CD8-positive, alpha-beta memory T cell (primary cell): ENCODE measurements around the gene NTN3. TPM values are rescaled to one million over a fixed set of nuclear protein-coding genes. Genes with fewer than 3 reads are reported as not detected.

Source experiments
- CTCF ChIA-PET: fragments of 350-600 bp; sonication (Branson Sonifier 250); formaldehyde crosslinking; loops from one replicate; lab custom pipeline; 2021; ENCODE audit warnings: antibody characterized with exemption; lab: Charles Lee
- POLR2A ChIA-PET: fragments of 350-600 bp; sonication (Branson Sonifier 250); formaldehyde crosslinking; loops from one replicate; lab custom pipeline; 2021; ENCODE audit warnings: antibody characterized with exemption; lab: Charles Lee
- DNase-seq, 5 donors: peaks; one replicate each; pipeline versions ENCODE4 v3.0.0 to v3.0.0-alpha.2; 2020 to 2022; ENCODE audit warnings: mixed read lengths in 1 of 5
- H3K27ac ChIP-seq: one replicate; pipeline ENCODE4 v1.7.0; 2013; ENCODE audit warnings: low read depth, mild to moderate bottlenecking, low read length, moderate library complexity
- H3K27me3 ChIP-seq: 2 replicates; pipeline ENCODE4 v1.7.0; 2013; ENCODE audit warnings: low read length, mild to moderate bottlenecking; ENCODE audit not compliant: insufficient read depth, poor library complexity, severe bottlenecking
- H3K36me3 ChIP-seq: 2 replicates; pipeline ENCODE4 v1.7.0; 2013; ENCODE audit warnings: mild to moderate bottlenecking, low read length, moderate library complexity; ENCODE audit not compliant: insufficient read depth
- H3K4me1 ChIP-seq: 2 replicates; pipeline ENCODE4 v1.7.0; 2013; ENCODE audit warnings: mild to moderate bottlenecking, low read length, moderate library complexity; ENCODE audit not compliant: insufficient read depth
- H3K4me3 ChIP-seq: 2 replicates; pipeline ENCODE4 v1.7.0; 2013; ENCODE audit warnings: mild to moderate bottlenecking, low read length
- H3K9me3 ChIP-seq: 2 replicates; pipeline ENCODE4 v1.7.0; 2013; ENCODE audit warnings: mild to moderate bottlenecking, low read length
- H3K27ac Mint-ChIP-seq, 8 donors: one replicate each; pipeline ENCODE4 v1.8.0; 2020 to 2021; ENCODE audit warnings: mixed read lengths in 8 of 8, mild to moderate bottlenecking in 6 of 8, inconsistent platforms in 3 of 8, moderate library complexity in 3 of 8
- H3K27me3 Mint-ChIP-seq, 2 donors: one replicate each; pipeline ENCODE4 v1.8.0; 2020 to 2021; ENCODE audit warnings: mixed read lengths in 2 of 2, mild to moderate bottlenecking in 1 of 2, moderate library complexity in 1 of 2
- H3K36me3 Mint-ChIP-seq, 3 donors: one replicate each; pipeline ENCODE4 v1.8.0; 2020 to 2021; ENCODE audit warnings: mixed read lengths in 3 of 3, inconsistent platforms in 1 of 3, mild to moderate bottlenecking in 1 of 3
- H3K4me1 Mint-ChIP-seq, 3 donors: one replicate each; pipeline ENCODE4 v1.8.0; 2020 to 2021; ENCODE audit warnings: mixed read lengths in 3 of 3, inconsistent platforms in 1 of 3, mild to moderate bottlenecking in 1 of 3
- H3K4me3 Mint-ChIP-seq, 7 donors: one replicate each; pipeline ENCODE4 v1.8.0; 2020 to 2021; ENCODE audit warnings: mixed read lengths in 7 of 7, mild to moderate bottlenecking in 6 of 7, moderate library complexity in 4 of 7, inconsistent platforms in 2 of 7
- H3K9me3 Mint-ChIP-seq, 5 donors: one replicate each; pipeline ENCODE4 v1.8.0; 2020 to 2022; ENCODE audit warnings: mixed read lengths in 5 of 5, mild to moderate bottlenecking in 3 of 5, moderate library complexity in 2 of 5, inconsistent platforms in 1 of 5
- polyA plus RNA-seq: library from polyadenylated mRNA; unstranded; fragments of 300-500 nt; fragmentation: Illumina TruSeq; gene quantifications from one replicate; pipeline ENCODE4 v1.2.3, GENCODE V29; 2021
- total RNA-seq, 2 experiments: library from RNA; stranded (reverse); gene quantifications; one replicate each; pipeline ENCODE4 v1.2.3, GENCODE V29; 2021

The NTN3 gene
- total and polyA plus RNA-seq, 3 experiments from 2014 or later: not detected

DNA sequence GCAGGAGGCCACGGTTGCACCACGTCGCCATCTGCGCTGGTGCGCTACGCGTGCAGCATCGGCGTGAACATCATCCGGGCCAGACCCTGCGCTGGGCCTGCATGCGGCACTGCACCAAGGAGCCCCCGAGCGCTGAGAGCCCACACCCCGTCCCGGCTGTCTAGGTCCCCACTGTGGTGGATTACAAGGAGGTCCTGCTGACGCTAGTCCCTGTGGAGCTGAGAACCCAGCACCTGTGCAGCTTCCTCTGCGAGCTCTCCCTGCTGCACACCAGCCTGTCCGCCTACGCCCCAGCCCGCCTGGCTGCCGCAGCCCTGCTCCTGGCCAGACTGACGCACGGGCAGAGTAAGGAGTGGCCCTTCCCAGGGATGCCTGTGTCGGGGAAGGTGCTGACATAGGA is 22.0 kb upstream of the NTN3 start:
- Histone ChIP-seq H3K36me3 (no peaks in the 10 kb centered on the region), H3K4me1 (no peaks in the 10 kb centered on the region), H3K27me3 (no peaks in the 10 kb centered on the region), H3K4me3 (no peak overlapping the region), H3K27ac (no peak overlapping the region), H3K9me3 (no peaks in the 10 kb centered on the region)
- Mint-ChIP-seq H3K27me3 (no peaks in the 10 kb centered on the region), H3K27ac (no peak overlapping the region), H3K36me3 (peaks cover 0 to 50% (median 10%) of the 10 kb centered on the region in 3 donors), H3K9me3 (no peaks in the 10 kb centered on the region), H3K4me3 (no peak overlapping the region), H3K4me1 (no peaks in the 10 kb centered on the region)
- CTCF ChIA-PET: no interaction called here
- DNase-seq: no peak
- POLR2A ChIA-PET: no interaction called here

DNA sequence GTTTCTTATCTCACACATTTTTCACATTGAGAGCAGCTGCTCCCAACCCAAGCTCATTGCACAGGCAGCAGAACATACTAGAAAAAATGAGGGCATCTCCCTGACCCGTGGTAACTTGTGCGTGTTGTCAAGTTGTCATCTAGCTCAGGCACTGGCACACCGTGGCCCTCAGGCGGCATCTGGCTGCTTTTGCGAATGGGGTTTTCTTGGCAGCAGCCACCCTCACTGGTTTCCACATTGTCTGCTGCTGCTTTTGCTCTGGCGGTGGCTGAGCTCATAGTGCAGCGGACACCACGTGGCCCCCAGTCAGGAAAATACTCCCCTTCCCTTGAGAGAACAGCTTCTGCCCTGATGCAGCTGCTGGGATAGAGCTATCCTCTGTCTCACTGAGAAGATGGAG is 20.6 kb upstream of the NTN3 start:
- Mint-ChIP-seq H3K4me1 (no peaks in the 10 kb centered on the region), H3K27me3 (no peaks in the 10 kb centered on the region), H3K9me3 (no peaks in the 10 kb centered on the region), H3K27ac (peak overlapping the region in 1 of 8 donors; percentile 26), H3K36me3 (peaks cover 0 to 40% (median 9%) of the 10 kb centered on the region in 3 donors), H3K4me3 (no peak overlapping the region)
- POLR2A ChIA-PET: interaction anchor here (0.5 kb wide), 1 partner anchor 609 kb away, joined by 3 read pairs; no protein-coding TSS in a partner anchor
- CTCF ChIA-PET: interaction anchor here (0.6 to 1.1 kb wide), 3 partner anchors 27 to 489 kb away, joined by 3 to 4 read pairs (median 4); no protein-coding TSS in a partner anchor
- DNase-seq: no peak
- H3K27me3 ChIP-seq: no peaks in the 10 kb centered on the region
- H3K9me3 ChIP-seq: no peaks in the 10 kb centered on the region
- H3K36me3 ChIP-seq: no peaks in the 10 kb centered on the region
- no peak overlapping the region for H3K27ac ChIP-seq
- H3K4me3 ChIP-seq: no peak overlapping the region
- H3K4me1 ChIP-seq: no peaks in the 10 kb centered on the region

DNA sequence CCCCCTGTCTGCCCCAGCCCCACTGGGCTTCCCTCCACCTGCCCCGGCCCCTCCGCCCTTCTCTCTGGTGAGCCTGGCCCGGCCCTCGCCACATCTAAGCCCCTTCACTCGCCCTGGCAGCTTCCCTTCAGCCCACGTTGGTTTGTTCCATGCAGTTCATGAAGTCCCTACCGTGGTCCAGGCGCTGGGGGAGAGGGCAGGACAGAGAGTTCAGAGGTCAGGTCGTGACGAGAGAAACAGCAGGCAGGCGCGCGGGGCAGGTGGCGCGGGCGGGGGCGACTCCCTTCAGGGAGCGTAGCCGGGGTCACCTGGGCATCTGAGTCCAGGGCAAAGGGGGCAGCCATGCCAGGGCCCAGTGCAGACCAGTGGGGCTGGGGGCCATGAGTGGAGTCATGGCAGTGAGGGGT is 20.1 kb upstream of the NTN3 start:
- DNase-seq: no peak
- Mint-ChIP-seq H3K27me3 (no peaks in the 10 kb centered on the region), H3K27ac (no peak overlapping the region), H3K4me3 (no peak overlapping the region), H3K9me3 (no peaks in the 10 kb centered on the region), H3K4me1 (no peaks in the 10 kb centered on the region), H3K36me3 (peaks cover 0 to 38% (median 9%) of the 10 kb centered on the region in 3 donors)
- H3K27ac ChIP-seq: no peak overlapping the region
- H3K4me1 ChIP-seq: no peaks in the 10 kb centered on the region
- CTCF ChIA-PET: interaction anchor here (1.1 kb wide), 1 partner anchor 41 kb away, joined by 3 read pairs; no protein-coding TSS in a partner anchor
- no peaks in the 10 kb centered on the region for H3K36me3 ChIP-seq
- POLR2A ChIA-PET: interaction anchor here (0.5 kb wide), 1 partner anchor 609 kb away, joined by 3 read pairs; no protein-coding TSS in a partner anchor
- H3K27me3 ChIP-seq: no peaks in the 10 kb centered on the region
- H3K9me3 ChIP-seq: no peaks in the 10 kb centered on the region
- H3K4me3 ChIP-seq: no peak overlapping the region

DNA sequence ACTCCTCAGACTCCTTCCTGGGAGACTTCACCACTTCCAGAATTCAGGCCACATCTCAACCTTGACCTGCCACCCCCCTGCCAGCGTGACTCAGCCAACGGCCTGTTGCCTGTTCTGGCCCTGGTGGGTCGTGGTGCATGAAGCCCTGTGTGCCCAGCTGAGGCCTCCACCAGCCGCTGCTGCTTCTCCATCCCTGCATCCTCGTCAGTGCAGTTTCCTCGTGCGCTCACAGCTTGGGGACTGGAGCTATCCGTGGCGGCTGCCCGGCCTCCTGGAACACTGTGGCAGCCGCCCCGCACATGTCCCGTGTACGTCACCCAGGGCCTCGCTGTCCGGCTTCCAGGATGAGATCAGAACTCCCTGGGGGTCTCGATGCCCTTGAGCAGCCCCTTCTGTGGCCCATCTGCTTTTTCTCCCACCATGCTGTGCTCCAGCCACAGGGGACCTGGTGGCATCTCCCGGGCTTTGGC is 19.2 kb upstream of the NTN3 start:
- POLR2A ChIA-PET: no interaction called here
- no peak for DNase-seq
- H3K27ac ChIP-seq: no peak overlapping the region
- H3K27me3 ChIP-seq: no peaks in the 10 kb centered on the region
- no peak overlapping the region for H3K4me3 ChIP-seq
- Mint-ChIP-seq H3K36me3 (peaks cover 0 to 30% (median 7%) of the 10 kb centered on the region in 3 donors), H3K27ac (no peak overlapping the region), H3K4me3 (no peak overlapping the region), H3K27me3 (no peaks in the 10 kb centered on the region), H3K4me1 (no peaks in the 10 kb centered on the region), H3K9me3 (no peaks in the 10 kb centered on the region)
- no peaks in the 10 kb centered on the region for H3K9me3 ChIP-seq
- CTCF ChIA-PET: no interaction called here
- H3K36me3 ChIP-seq: no peaks in the 10 kb centered on the region
- no peaks in the 10 kb centered on the region for H3K4me1 ChIP-seq

DNA sequence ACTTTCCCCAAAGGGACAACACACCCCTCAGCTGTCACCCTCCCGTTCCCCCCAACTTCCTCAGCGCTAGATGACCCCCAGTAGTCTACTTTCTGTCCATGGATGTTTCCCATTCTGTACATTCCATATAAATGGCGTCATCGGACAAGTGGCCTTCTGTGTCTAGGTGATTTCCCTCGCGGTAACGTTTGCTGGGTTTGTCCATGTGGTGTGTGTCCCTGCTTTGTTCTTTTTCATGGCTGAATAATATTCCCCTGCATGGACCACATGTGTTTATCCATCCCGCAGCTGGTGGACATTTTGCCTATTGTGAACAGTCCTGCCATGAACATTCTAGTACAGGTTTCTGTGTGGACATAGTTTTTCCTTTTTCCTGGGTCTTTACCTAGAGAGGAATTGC is 18.4 kb upstream of the NTN3 start:
- H3K4me1 Mint-ChIP-seq: no peaks in the 10 kb centered on the region
- no peaks in the 10 kb centered on the region for H3K9me3 ChIP-seq
- no peak overlapping the region for H3K27ac ChIP-seq
- no peak for DNase-seq
- no peak overlapping the region for H3K4me3 Mint-ChIP-seq
- no peaks in the 10 kb centered on the region for H3K4me1 ChIP-seq
- H3K27me3 ChIP-seq: no peaks in the 10 kb centered on the region
- no peaks in the 10 kb centered on the region for H3K36me3 ChIP-seq
- ChIA-PET POLR2A (no interaction called here), CTCF (no interaction called here)
- no peak overlapping the region for H3K27ac Mint-ChIP-seq
- no peaks in the 10 kb centered on the region for H3K9me3 Mint-ChIP-seq
- H3K4me3 ChIP-seq: no peak overlapping the region
- no peaks in the 10 kb centered on the region for H3K27me3 Mint-ChIP-seq
- peaks cover 0 to 29% (median 7%) of the 10 kb centered on the region in 3 donors for H3K36me3 Mint-ChIP-seq

DNA sequence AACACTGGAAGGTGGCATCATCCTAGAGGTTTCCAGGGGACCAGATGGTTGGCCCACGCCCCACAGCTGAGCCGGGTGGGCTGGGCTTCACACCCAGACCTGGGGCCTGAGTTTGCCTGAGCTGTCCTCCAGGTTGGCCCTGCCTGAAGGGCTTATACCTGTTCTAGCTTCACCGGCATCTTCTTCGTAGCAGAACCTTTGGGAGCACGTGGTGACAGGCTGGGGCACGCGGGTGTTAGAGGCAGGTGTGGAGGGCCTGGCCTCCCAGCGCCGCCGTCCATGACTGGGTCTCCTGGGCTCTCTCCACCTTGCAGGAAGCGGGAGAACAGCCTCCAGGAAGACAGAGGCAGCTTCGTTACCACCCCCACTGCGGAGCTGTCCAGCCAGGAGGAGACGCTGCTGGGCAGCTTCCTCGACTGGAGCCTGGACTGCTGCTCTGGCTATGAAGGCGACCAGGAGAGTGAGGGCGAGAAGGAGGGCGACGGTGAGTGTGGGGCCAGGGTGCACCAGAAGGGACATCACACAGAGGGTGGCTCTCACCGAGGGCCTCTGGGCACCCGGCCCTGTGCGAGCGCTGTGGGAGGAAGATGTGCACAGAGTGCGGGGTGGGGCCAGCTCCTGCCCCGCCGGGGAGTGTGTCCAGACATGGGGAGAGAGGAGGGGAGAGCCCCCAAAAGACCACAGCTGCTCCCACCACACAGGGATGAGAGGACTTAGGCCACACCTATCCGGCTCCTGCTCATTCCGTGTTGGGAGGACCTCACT is 15.8 kb upstream of the NTN3 start:
- no peak for DNase-seq
- H3K4me3 Mint-ChIP-seq: no peak overlapping the region
- H3K27ac Mint-ChIP-seq: no peak overlapping the region
- H3K27me3 ChIP-seq: no peaks in the 10 kb centered on the region
- H3K36me3 Mint-ChIP-seq: peaks cover 0 to 13% (median 4%) of the 10 kb centered on the region in 3 donors
- CTCF ChIA-PET: no interaction called here
- no peak overlapping the region for H3K27ac ChIP-seq
- H3K36me3 ChIP-seq: no peaks in the 10 kb centered on the region
- H3K4me1 ChIP-seq: peaks cover 6% of the 10 kb centered on the region
- H3K4me1 Mint-ChIP-seq: peaks cover 4 to 10% (median 5%) of the 10 kb centered on the region in 3 donors
- POLR2A ChIA-PET: interaction anchor here (0.6 to 0.7 kb wide), 3 partner anchors 16 to 593 kb away, joined by 3 to 7 read pairs (median 3); partner anchors contain the start of gene NTN3
- no peaks in the 10 kb centered on the region for H3K9me3 ChIP-seq
- H3K4me3 ChIP-seq: no peak overlapping the region
- H3K27me3 Mint-ChIP-seq: no peaks in the 10 kb centered on the region
- H3K9me3 Mint-ChIP-seq: no peaks in the 10 kb centered on the region

DNA sequence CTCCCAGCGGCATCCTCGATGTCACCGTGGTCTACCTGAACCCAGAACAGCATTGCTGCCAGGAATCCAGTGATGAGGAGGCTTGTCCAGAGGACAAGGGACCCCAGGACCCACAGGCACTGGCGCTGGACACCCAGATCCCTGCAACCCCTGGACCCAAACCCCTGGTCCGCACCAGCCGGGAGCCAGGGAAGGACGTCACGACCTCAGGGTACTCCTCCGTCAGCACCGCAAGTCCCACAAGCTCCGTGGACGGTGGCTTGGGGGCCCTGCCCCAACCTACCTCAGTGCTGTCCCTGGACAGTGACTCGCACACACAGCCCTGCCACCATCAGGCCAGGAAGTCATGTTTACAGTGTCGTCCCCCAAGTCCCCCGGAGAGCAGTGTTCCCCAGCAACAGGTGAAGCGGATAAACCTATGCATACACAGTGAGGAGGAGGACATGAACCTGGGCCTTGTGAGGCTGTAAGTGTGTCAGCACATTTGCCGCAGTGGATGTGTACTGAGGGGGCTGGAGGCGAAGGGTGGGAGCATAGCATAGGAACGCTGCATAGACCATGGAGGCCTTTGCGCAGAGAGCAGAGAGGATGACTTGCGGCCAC is 14.4 kb upstream of the NTN3 start:
- H3K36me3 ChIP-seq: no peaks in the 10 kb centered on the region

DNA sequence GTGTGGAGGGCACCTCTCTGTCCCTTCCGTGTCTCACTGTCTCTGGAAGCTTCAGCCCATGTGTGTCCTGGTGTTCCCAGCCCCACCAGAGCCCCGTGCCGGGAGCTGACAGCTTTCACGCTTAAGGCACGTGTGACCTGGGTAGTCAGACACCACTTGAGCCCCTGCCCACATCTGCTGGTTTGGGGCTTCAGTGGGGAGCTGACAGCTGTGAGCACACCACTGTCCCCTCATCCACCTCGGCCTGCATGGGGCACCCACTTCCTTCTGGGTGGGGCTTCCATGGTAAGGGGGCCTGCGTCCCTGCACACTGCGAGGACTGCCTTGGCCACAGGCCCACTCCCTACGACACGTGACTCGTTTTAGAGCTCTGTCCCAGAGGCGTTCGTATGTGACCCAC is 13.8 kb upstream of the NTN3 start:
- DNase-seq: no peak
- Histone ChIP-seq H3K4me1 (peaks cover 11% of the 10 kb centered on the region), H3K36me3 (no peaks in the 10 kb centered on the region), H3K27me3 (no peaks in the 10 kb centered on the region), H3K27ac (no peak overlapping the region), H3K4me3 (no peak overlapping the region), H3K9me3 (no peaks in the 10 kb centered on the region)
- ChIA-PET CTCF (no interaction called here), POLR2A (no interaction called here)
- H3K27me3 Mint-ChIP-seq: no peaks in the 10 kb centered on the region
- H3K4me1 Mint-ChIP-seq: peaks cover 4 to 10% (median 5%) of the 10 kb centered on the region in 3 donors
- H3K27ac Mint-ChIP-seq: peak overlapping the region in 1 of 8 donors; percentile 41
- H3K36me3 Mint-ChIP-seq: peaks cover 0 to 7% (median 4%) of the 10 kb centered on the region in 3 donors
- no peaks in the 10 kb centered on the region for H3K9me3 Mint-ChIP-seq
- no peak overlapping the region for H3K4me3 Mint-ChIP-seq

More for the DNA sequence above, 14.4 kb upstream of the NTN3 start:
- no peaks in the 10 kb centered on the region for H3K9me3 ChIP-seq
- Mint-ChIP-seq H3K27ac (peak overlapping the region in 1 of 8 donors; percentile 43), H3K4me1 (peaks cover 4 to 10% (median 5%) of the 10 kb centered on the region in 3 donors), H3K4me3 (peak overlapping the region in 2 of 7 donors; percentile 13 to 49), H3K27me3 (no peaks in the 10 kb centered on the region), H3K36me3 (peaks cover 0 to 9% (median 4%) of the 10 kb centered on the region in 3 donors), H3K9me3 (no peaks in the 10 kb centered on the region)
- no peak for DNase-seq
- CTCF ChIA-PET: no interaction called here
- no peak overlapping the region for H3K27ac ChIP-seq
- no peaks in the 10 kb centered on the region for H3K27me3 ChIP-seq
- peaks cover 11% of the 10 kb centered on the region for H3K4me1 ChIP-seq
- no peak overlapping the region for H3K4me3 ChIP-seq
- POLR2A ChIA-PET: no interaction called here
